GM12878 (cell line): ENCODE measurements around the gene UNC13A. TPM values are rescaled to one million over a fixed set of nuclear protein-coding genes. Genes with fewer than 3 reads are reported as not detected.

Source experiments
- BCLAF1 ChIP-seq: fragments of 450-650 bp; IDR thresholded peaks from 2 replicates; pipeline ENCODE4 v1.6.1; 2017; ENCODE audit warnings: antibody characterized with exemption, mild to moderate bottlenecking, moderate library complexity
- IRF5 ChIP-seq: fragments of 450-650 bp; IDR thresholded peaks from 2 replicates; pipeline ENCODE4 v1.6.1; 2017; ENCODE audit warnings: borderline replicate concordance
- NR2C1 ChIP-seq: fragments of 450-650 bp; IDR thresholded peaks from 2 replicates; pipeline ENCODE4 v1.6.1; 2017; ENCODE audit warnings: antibody characterized with exemption, mild to moderate bottlenecking, moderate library complexity
- SUZ12 ChIP-seq: fragments of 200-600 bp; sonication (generic); IDR thresholded peaks from one replicate; pipeline ENCODE4 v1.6.1; 2018; ENCODE audit warnings: antibody characterized with exemption, mild to moderate bottlenecking; ENCODE audit not compliant: unreplicated experiment
- USF2 ChIP-seq: IDR thresholded peaks from 2 replicates; pipeline ENCODE4 v1.6.1; 2011; ENCODE audit warnings: low read depth, low read length, improper control_type of control experiment, borderline replicate concordance
- ZBTB33 ChIP-seq: fragments of 450-650 bp; IDR thresholded peaks from 2 replicates; pipeline ENCODE4 v1.6.1; 2017; ENCODE audit warnings: mild to moderate bottlenecking
- polyA plus RNA-seq, 11 experiments: library from polyadenylated mRNA; depleted of rRNA in 4 of 11; unstranded in 6 of 11; stranded (reverse) in 5 of 11; fragments of >200 nt; fragmentation: Nextera tagmentation in 4 of 11; fragmentation: Illumina TruSeq in 1 of 11; extraction: Ambion mirVana in 4 of 11; extraction: Trizol in 1 of 11; gene quantifications; 1 replicate in 1 of 11; 2 replicates in 10 of 11; pipeline versions ENCODE4 v1.2.1 to v1.2.3, GENCODE V29; 2011 to 2016; ENCODE audit warnings: inconsistent platforms in 2 of 11, missing spikeins in 2 of 11, low read depth in 1 of 11
- total RNA-seq, 4 experiments: library from RNA; depleted of rRNA in 3 of 4; stranded (reverse); fragments of >200 nt in 3 of 4; fragmentation: Illumina TruSeq in 1 of 4; extraction: Trizol in 1 of 4; gene quantifications; 2 replicates each; pipeline versions ENCODE4 v1.2.1 to v1.2.3, GENCODE V29; 2013 to 2021

The UNC13A gene
- total and polyA plus RNA-seq, 10 of the 15 experiments (the other 5 are each of a cell fraction or from before 2014, with no cell fraction given) = under 0.01 to 0.23 (median 0.13) TPM; not detected in 1

- TF ChIP-seq USF2 (no peak), IRF5 (no peak), BCLAF1 (no peak), SUZ12 (no peak), ZBTB33 (no peak), NR2C1 (no peak)
Measured at GRCh38 chr19:17623224-17623935, 64.8 kb downstream of the UNC13A start (continued).
